GM18870 (cell line): ENCODE measurements around the gene IMPG1.
A peak's percentile ranks its signal among the peaks of the same experiment; 100 is the strongest.
"Not testable (repeated sequence)": the region's sequence is repeated elsewhere in the genome, so short reads cannot be mapped to it uniquely, and the experiment has no call there.

Source experiments
- ATAC-seq: cut with Tn5 transposase; IDR thresholded peaks from one replicate; pipeline ENCODE4 v1.9.1; 2021; ENCODE audit warnings: moderate library complexity; ENCODE audit not compliant: unreplicated experiment

The IMPG1 gene

GRCh38 chr6:75963569-75963968 lies 108.9 kb downstream of the IMPG1 start:
- no peak for ATAC-seq

GRCh38 chr6:75952128-75952527 lies 120.3 kb downstream of the IMPG1 start:
- no peak for ATAC-seq

- no peak for ATAC-seq
These were observed 124.5 kb downstream of the IMPG1 start for GRCh38 chr6:75947935-75948334.

GRCh38 chr6:75946146-75946831 lies 126.2 kb downstream of the IMPG1 start:
- ATAC-seq = peak; percentile 47

- no peak for ATAC-seq
These were observed 129.1 kb downstream of the IMPG1 start for GRCh38 chr6:75943381-75943780.

- no peak for ATAC-seq
These were observed 131.0 kb downstream of the IMPG1 start for GRCh38 chr6:75941509-75941908.

- no peak for ATAC-seq
These were observed 131.9 kb downstream of the IMPG1 start for GRCh38 chr6:75940564-75940963.

- no peak for ATAC-seq
These were observed 134.6 kb downstream of the IMPG1 start for GRCh38 chr6:75937846-75938245.

GRCh38 chr6:75936682-75937081 lies 135.8 kb downstream of the IMPG1 start:
- ATAC-seq = no peak

GRCh38 chr6:75935473-75935793 lies 137.0 kb downstream of the IMPG1 start:
- ATAC-seq = peak; percentile 2

GRCh38 chr6:75934643-75935472 lies 137.6 kb downstream of the IMPG1 start:
- ATAC-seq = peak; percentile 69

GRCh38 chr6:75933387-75933975 lies 139.0 kb downstream of the IMPG1 start:
- no peak for ATAC-seq

- peak; percentile 38 for ATAC-seq
These were observed 140.4 kb downstream of the IMPG1 start for GRCh38 chr6:75932067-75932466.

GRCh38 chr6:75931011-75931680 lies 141.3 kb downstream of the IMPG1 start:
- no peak for ATAC-seq

GRCh38 chr6:75926293-75927168 lies 145.9 kb downstream of the IMPG1 start:
- ATAC-seq = no peak

- no peak for ATAC-seq
These were observed 150.2 kb downstream of the IMPG1 start for GRCh38 chr6:75922226-75922625.

- no peak for ATAC-seq
These were observed 159.4 kb downstream of the IMPG1 start for GRCh38 chr6:75913040-75913439.

GRCh38 chr6:75907444-75907843 lies 165.0 kb downstream of the IMPG1 start:
- ATAC-seq = no peak

GRCh38 chr6:75906871-75907270 lies 165.6 kb downstream of the IMPG1 start:
- no peak for ATAC-seq

- not testable (repeated sequence) for ATAC-seq
These were observed 167.3 kb downstream of the IMPG1 start for GRCh38 chr6:75905129-75905528.

GRCh38 chr6:75900216-75900615 lies 172.2 kb downstream of the IMPG1 start:
- not testable (repeated sequence) for ATAC-seq
